ENCODE results near the gene SYT9.

Gene SYT9

DNA sequence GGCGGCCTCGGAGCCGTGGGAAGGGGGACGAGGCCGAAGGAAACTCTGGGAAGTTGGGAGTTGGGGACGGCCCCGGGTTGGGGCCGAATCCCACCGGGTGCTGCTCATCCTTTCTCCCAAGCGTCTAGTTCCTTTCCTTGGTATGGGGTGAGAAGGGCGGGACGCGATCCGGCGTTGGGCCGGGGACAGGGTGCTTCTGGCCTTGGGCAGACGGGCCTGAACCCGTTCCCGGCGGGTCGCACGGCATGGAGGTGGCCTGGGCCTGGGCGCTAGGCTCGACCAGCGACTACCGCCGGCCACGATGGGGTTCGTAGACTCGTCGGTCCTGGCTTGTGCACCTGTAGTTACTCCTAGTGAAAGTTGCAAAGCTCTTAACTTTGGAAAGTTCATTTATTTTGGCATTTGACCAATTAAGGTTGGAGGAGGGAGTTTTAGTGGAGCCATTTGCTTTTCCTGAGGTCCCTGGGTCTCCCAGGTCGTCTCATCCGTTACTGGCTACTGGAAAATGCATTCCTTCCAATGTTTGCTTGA is 1.0 kb downstream of the SYT9 start:
- H3K79me2 ChIP-seq (ENCODE audit: control insufficient read depth, low read length), result no peaks in the 10 kb centered on the region
- no peaks in the 10 kb centered on the region for H3F3A ChIP-seq (ENCODE audit: control insufficient read depth, insufficient read depth)
- H3K27ac ChIP-seq (ENCODE audit: low read depth, low read length), result no peak overlapping the region
- H3K9me3 ChIP-seq (ENCODE audit: control insufficient read depth, insufficient read depth, low read length), result no peaks in the 10 kb centered on the region; the same call in 1 of the 2 replicates
- no peaks in the 10 kb centered on the region for H3K4me1 ChIP-seq (ENCODE audit: control insufficient read depth, low read length)
- H3K4me3 ChIP-seq (ENCODE audit: low read length), result no peak overlapping the region
- no peaks in the 10 kb centered on the region for H3K36me3 ChIP-seq (ENCODE audit: control insufficient read depth, low read length)
- H4K20me1 ChIP-seq (ENCODE audit: control insufficient read depth, insufficient read depth, low read depth, low read length), result no peaks in the 10 kb centered on the region
- H3K27me3 ChIP-seq (ENCODE audit: control insufficient read depth, low read length), result no peaks in the 10 kb centered on the region
- TF ChIP-seq EZH2phosphoT487 (IDR thresholded peaks at IDR 0.05; ENCODE audit: borderline replicate concordance, low read length), result no peak
- TF ChIP-seq, protein P1, sequence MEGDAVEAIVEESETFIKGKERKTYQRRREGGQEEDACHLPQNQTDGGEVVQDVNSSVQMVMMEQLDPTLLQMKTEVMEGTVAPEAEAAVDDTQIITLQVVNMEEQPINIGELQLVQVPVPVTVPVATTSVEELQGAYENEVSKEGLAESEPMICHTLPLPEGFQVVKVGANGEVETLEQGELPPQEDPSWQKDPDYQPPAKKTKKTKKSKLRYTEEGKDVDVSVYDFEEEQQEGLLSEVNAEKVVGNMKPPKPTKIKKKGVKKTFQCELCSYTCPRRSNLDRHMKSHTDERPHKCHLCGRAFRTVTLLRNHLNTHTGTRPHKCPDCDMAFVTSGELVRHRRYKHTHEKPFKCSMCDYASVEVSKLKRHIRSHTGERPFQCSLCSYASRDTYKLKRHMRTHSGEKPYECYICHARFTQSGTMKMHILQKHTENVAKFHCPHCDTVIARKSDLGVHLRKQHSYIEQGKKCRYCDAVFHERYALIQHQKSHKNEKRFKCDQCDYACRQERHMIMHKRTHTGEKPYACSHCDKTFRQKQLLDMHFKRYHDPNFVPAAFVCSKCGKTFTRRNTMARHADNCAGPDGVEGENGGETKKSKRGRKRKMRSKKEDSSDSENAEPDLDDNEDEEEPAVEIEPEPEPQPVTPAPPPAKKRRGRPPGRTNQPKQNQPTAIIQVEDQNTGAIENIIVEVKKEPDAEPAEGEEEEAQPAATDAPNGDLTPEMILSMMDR (IDR thresholded peaks at IDR 0.05; ENCODE audit: low read depth, low read length, poor library complexity, severe bottlenecking), result no peak
- H3K9me2 ChIP-seq (replicated peaks; ENCODE audit: control insufficient read depth, low read length), result no peaks in the 10 kb centered on the region
- H3K4me2 ChIP-seq (ENCODE audit: low read length), result no peak overlapping the region

- Histone ChIP-seq H3K36me3 (ENCODE audit: control insufficient read depth, low read length) (no peaks in the 10 kb centered on the region), H3K4me1 (ENCODE audit: control insufficient read depth, low read length) (no peaks in the 10 kb centered on the region), H3K9me3 (ENCODE audit: control insufficient read depth, insufficient read depth, low read length) (no peaks in the 10 kb centered on the region; the same call in 1 of the 2 replicates), H3K4me2 (ENCODE audit: low read length) (no peak overlapping the region), H3K27ac (ENCODE audit: low read depth, low read length) (no peak overlapping the region), H3K27me3 (ENCODE audit: control insufficient read depth, low read length) (no peaks in the 10 kb centered on the region), H3K4me3 (ENCODE audit: low read length) (no peak overlapping the region), H3K79me2 (ENCODE audit: control insufficient read depth, low read length) (no peaks in the 10 kb centered on the region), H3K9me2 (replicated peaks; ENCODE audit: control insufficient read depth, low read length) (no peaks in the 10 kb centered on the region), H3F3A (ENCODE audit: control insufficient read depth, insufficient read depth) (no peaks in the 10 kb centered on the region), H4K20me1 (ENCODE audit: control insufficient read depth, insufficient read depth, low read depth, low read length) (no peaks in the 10 kb centered on the region)
- TF ChIP-seq EZH2phosphoT487 (IDR thresholded peaks at IDR 0.05; ENCODE audit: borderline replicate concordance, low read length), result no peak
- TF ChIP-seq, protein P1 (IDR thresholded peaks at IDR 0.05; ENCODE audit: low read depth, low read length, poor library complexity, severe bottlenecking), result no peak
Measured at GRCh38 chr11:7253800-7254199, 2.1 kb downstream of the SYT9 start.

- no peaks in the 10 kb centered on the region for H4K20me1 ChIP-seq (ENCODE audit: control insufficient read depth, insufficient read depth, low read depth, low read length)
- H3K9me3 ChIP-seq (ENCODE audit: control insufficient read depth, insufficient read depth, low read length), result no peaks in the 10 kb centered on the region; the same call in 1 of the 2 replicates
- TF ChIP-seq, protein P1 (IDR thresholded peaks at IDR 0.05; ENCODE audit: low read depth, low read length, poor library complexity, severe bottlenecking), result no peak
- no peak for TF ChIP-seq EZH2phosphoT487 (IDR thresholded peaks at IDR 0.05; ENCODE audit: borderline replicate concordance, low read length)
- H3K4me3 ChIP-seq (ENCODE audit: low read length), result no peak overlapping the region
- H3K4me2 ChIP-seq (ENCODE audit: low read length), result no peak overlapping the region
- no peaks in the 10 kb centered on the region for H3K36me3 ChIP-seq (ENCODE audit: control insufficient read depth, low read length)
- H3F3A ChIP-seq (ENCODE audit: control insufficient read depth, insufficient read depth), result no peaks in the 10 kb centered on the region
- H3K9me2 ChIP-seq (replicated peaks; ENCODE audit: control insufficient read depth, low read length), result no peaks in the 10 kb centered on the region
- H3K79me2 ChIP-seq (ENCODE audit: control insufficient read depth, low read length), result no peaks in the 10 kb centered on the region
- no peaks in the 10 kb centered on the region for H3K27me3 ChIP-seq (ENCODE audit: control insufficient read depth, low read length)
- H3K4me1 ChIP-seq (ENCODE audit: control insufficient read depth, low read length), result no peaks in the 10 kb centered on the region
- no peak overlapping the region for H3K27ac ChIP-seq (ENCODE audit: low read depth, low read length)
Measured at GRCh38 chr11:7254731-7255291, 3.1 kb downstream of the SYT9 start.
